ENCODE measurements around the gene C2orf74. TPM values are rescaled to one million over a fixed set of nuclear protein-coding genes. Genes with fewer than 3 reads are reported as not detected.
"Not testable (repeated sequence)": the region's sequence is repeated elsewhere in the genome, so short reads cannot be mapped to it uniquely, and the experiment has no call there.

C2orf74 gene
- total RNA-seq, 1 donor from 2014 or later, result 6.0 TPM

GRCh38 chr2:61125798-61126197, 36.2 kb upstream of the C2orf74 start:
- Mint-ChIP-seq H3K36me3 (ENCODE audit: low read depth) (no peaks in the 10 kb centered on the region), H3K27me3 (no peaks in the 10 kb centered on the region), H3K9me3 (peaks cover 3% of the 10 kb centered on the region), H3K4me1 (peaks cover 8% of the 10 kb centered on the region), H3K4me3 (no peak overlapping the region), H3K27ac (no peak overlapping the region)
- DNase-seq (no peak), ATAC-seq (ENCODE audit: low read depth) (no peak)
- POLR2A ChIA-PET, result no interaction called here
- CTCF ChIA-PET, result no interaction called here
- TF ChIP-seq, protein P1, sequence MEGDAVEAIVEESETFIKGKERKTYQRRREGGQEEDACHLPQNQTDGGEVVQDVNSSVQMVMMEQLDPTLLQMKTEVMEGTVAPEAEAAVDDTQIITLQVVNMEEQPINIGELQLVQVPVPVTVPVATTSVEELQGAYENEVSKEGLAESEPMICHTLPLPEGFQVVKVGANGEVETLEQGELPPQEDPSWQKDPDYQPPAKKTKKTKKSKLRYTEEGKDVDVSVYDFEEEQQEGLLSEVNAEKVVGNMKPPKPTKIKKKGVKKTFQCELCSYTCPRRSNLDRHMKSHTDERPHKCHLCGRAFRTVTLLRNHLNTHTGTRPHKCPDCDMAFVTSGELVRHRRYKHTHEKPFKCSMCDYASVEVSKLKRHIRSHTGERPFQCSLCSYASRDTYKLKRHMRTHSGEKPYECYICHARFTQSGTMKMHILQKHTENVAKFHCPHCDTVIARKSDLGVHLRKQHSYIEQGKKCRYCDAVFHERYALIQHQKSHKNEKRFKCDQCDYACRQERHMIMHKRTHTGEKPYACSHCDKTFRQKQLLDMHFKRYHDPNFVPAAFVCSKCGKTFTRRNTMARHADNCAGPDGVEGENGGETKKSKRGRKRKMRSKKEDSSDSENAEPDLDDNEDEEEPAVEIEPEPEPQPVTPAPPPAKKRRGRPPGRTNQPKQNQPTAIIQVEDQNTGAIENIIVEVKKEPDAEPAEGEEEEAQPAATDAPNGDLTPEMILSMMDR (IDR thresholded peaks at IDR 0.05), result no peak
- intact Hi-C loops (cut with micrococcal nuclease), result no loop called here

DNA sequence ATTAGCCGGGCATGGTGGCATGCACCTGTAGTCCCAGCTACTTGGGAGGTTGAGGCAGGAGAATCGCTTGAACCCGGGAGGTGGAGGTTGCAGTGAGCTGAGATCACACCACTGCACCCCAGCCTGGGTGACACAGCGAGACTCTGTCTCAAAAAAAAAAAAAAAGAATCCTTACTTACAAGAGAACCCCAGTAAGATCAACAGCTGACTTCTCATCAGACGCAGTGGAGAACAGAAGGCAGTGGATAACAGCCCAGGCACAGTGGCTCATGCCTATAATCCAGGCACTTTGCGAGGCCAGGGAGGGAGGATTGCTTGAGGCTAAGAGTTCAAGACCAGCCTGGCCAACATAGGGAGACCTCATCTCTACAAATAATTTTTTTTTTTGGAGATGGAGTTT, 33.9 kb upstream of the C2orf74 start:
- DNase-seq; H3K4me1 Mint-ChIP-seq; H3K27ac Mint-ChIP-seq; POLR2A ChIA-PET; H3K9me3 Mint-ChIP-seq; ATAC-seq (ENCODE audit: low read depth); H3K4me3 Mint-ChIP-seq; CTCF ChIA-PET; H3K27me3 Mint-ChIP-seq; intact Hi-C loops (cut with micrococcal nuclease); H3K36me3 Mint-ChIP-seq (ENCODE audit: low read depth): not testable (repeated sequence)

- intact Hi-C loops (cut with micrococcal nuclease), result no loop called here
- no peak for DNase-seq
- H3K27ac Mint-ChIP-seq, result no peak overlapping the region
- TF ChIP-seq, protein P1 (IDR thresholded peaks at IDR 0.05), result no peak
- no peaks in the 10 kb centered on the region for H3K4me1 Mint-ChIP-seq
- H3K27me3 Mint-ChIP-seq, result no peaks in the 10 kb centered on the region
- ChIA-PET CTCF (no interaction called here), POLR2A (interaction anchor here (2.0 kb wide), 1 partner anchor 11 kb away, joined by 6 read pairs; no protein-coding TSS in a partner anchor)
- no peaks in the 10 kb centered on the region for H3K36me3 Mint-ChIP-seq (ENCODE audit: low read depth)
- ATAC-seq (ENCODE audit: low read depth), result no peak
- H3K9me3 Mint-ChIP-seq, result no peaks in the 10 kb centered on the region
- no peak overlapping the region for H3K4me3 Mint-ChIP-seq
These were observed 27.8 kb upstream of the C2orf74 start for GRCh38 chr2:61134141-61134540.

DNA sequence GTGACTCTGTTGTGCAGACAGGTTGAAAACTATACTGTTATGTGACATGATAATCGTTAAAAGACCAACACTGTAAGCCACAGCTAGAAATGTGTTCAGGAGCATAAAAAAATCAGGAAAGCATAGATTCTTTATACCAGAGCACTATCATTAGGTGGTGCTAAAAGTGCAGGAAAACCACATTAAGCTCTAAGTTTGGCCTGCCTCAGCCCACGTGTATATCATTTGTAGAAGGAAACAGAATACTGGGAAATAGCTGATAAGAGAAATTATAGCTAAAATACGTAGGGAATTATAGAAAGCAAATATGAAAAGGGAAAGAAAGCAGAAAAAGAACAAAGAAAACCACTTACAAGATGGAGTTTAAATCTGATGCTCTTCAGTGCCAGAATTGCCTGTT, 26.5 kb upstream of the C2orf74 start:
- ATAC-seq (ENCODE audit: low read depth) (no peak), DNase-seq (no peak)
- no peaks in the 10 kb centered on the region for H3K9me3 Mint-ChIP-seq

DNA sequence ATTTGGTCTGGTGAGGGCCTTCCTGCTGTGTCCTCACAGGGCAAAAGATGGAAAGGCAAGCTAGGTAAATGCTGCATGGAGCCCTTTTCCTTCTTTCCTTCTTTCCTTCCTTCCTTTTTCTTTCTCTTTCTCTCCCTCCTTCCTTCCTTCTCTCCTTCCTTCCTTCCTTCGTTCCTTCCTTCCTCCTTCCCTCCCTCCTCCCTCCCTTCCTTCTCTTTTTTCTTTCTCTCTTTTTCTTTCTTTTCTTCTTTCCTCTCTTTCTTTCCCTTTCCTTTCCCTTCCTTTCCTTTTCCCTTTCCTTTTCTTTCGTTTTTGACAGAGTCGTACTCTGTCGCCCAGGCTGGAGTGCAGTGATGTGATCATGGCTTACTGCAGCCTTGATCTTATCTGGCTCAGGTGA, 23.1 kb upstream of the C2orf74 start:
- Mint-ChIP-seq H3K27me3 (no peaks in the 10 kb centered on the region), H3K36me3 (ENCODE audit: low read depth) (no peaks in the 10 kb centered on the region), H3K4me1 (no peaks in the 10 kb centered on the region), H3K4me3 (no peak overlapping the region), H3K27ac (no peak overlapping the region), H3K9me3 (no peaks in the 10 kb centered on the region)
- TF ChIP-seq, protein P1 (IDR thresholded peaks at IDR 0.05), result no peak
- intact Hi-C loops (cut with micrococcal nuclease), result no loop called here
- CTCF ChIA-PET, result no interaction called here
- DNase-seq, result no peak
- ATAC-seq (ENCODE audit: low read depth), result no peak
- POLR2A ChIA-PET, result interaction anchor here (0.6 kb wide), 1 partner anchor 231 kb away, joined by 4 read pairs; no protein-coding TSS in a partner anchor

More for the DNA sequence above, 26.5 kb upstream of the C2orf74 start:
- no peaks in the 10 kb centered on the region for H3K36me3 Mint-ChIP-seq (ENCODE audit: low read depth)
- TF ChIP-seq, protein P1 (IDR thresholded peaks at IDR 0.05), result no peak
- intact Hi-C loops (cut with micrococcal nuclease), result no loop called here
- ChIA-PET CTCF (interaction anchor here (0.6 kb wide), 1 partner anchor 109 kb away, joined by 4 read pairs; no protein-coding TSS in a partner anchor), POLR2A (interaction anchor here (1.0 to 2.0 kb wide), 2 partner anchors 9 to 42 kb away, joined by 6 read pairs; no protein-coding TSS in a partner anchor)
- no peak overlapping the region for H3K27ac Mint-ChIP-seq
- H3K4me1 Mint-ChIP-seq, result no peaks in the 10 kb centered on the region
- H3K27me3 Mint-ChIP-seq, result no peaks in the 10 kb centered on the region
- no peak overlapping the region for H3K4me3 Mint-ChIP-seq

GRCh38 chr2:61141151-61141550, 20.8 kb upstream of the C2orf74 start:
- TF ChIP-seq, protein P1 (IDR thresholded peaks at IDR 0.05), result no peak
- ATAC-seq (ENCODE audit: low read depth) (no peak), DNase-seq (no peak)
- intact Hi-C loops (cut with micrococcal nuclease), result no loop called here
- no peak overlapping the region for H3K4me3 Mint-ChIP-seq
- H3K27me3 Mint-ChIP-seq, result no peaks in the 10 kb centered on the region
- H3K36me3 Mint-ChIP-seq (ENCODE audit: low read depth), result peaks cover 4% of the 10 kb centered on the region
- H3K9me3 Mint-ChIP-seq, result no peaks in the 10 kb centered on the region
- CTCF ChIA-PET, result no interaction called here
- H3K4me1 Mint-ChIP-seq, result peaks cover 9% of the 10 kb centered on the region
- POLR2A ChIA-PET, result interaction anchor here (0.6 kb wide), 1 partner anchor 11 kb away, joined by 4 read pairs; no protein-coding TSS in a partner anchor
- no peak overlapping the region for H3K27ac Mint-ChIP-seq

Data from activated B cell treated with CpG ODN at 0.5 μM for 24 hours (primary cell).